GM12878 (cell line): ENCODE data around the gene SRP14. TPM values are rescaled to one million over a fixed set of nuclear protein-coding genes. Genes with fewer than 3 reads are reported as not detected.

Experiments used
- ATAC-seq: fragments of 200-7000 bp; cut with Tn5 transposase; 3 replicates; pipeline ENCODE4 v1.9.1; 2020; ENCODE audit warnings: mild to moderate bottlenecking, moderate library complexity
- BruUV-seq: library from RNA; stranded (reverse); fragments of 400-500 nt; replicated peaks from 2 replicates; lab custom pipeline; 2021; lab: Mats Ljungman, UMichigan
- CTCF ChIA-PET: fragments of 300-600 bp; sonication (Branson Sonifier 250); formaldehyde crosslinking; extraction: SDS; loops from one replicate; lab custom pipeline; 2021; ENCODE audit warnings: inconsistent platforms; lab: Yijun Ruan, JAX
- POLR2A ChIA-PET: fragments of 350-600 bp; formaldehyde crosslinking; extraction: SDS; loops from one replicate; lab custom pipeline; 2021; ENCODE audit warnings: inconsistent platforms; lab: Charles Lee
- RAD21 ChIA-PET: fragments of 300-600 bp; sonication (Branson Sonifier 250); formaldehyde crosslinking; loops from one replicate; lab custom pipeline; 2023; ENCODE audit warnings: antibody characterized with exemption; ENCODE audit not compliant: unreplicated experiment; lab: Charles Lee
- SMC1A ChIA-PET: fragments of 300-600 bp; sonication (Branson Sonifier 250); formaldehyde crosslinking; loops from one replicate; lab custom pipeline; 2023; ENCODE audit not compliant: unreplicated experiment, uncharacterized antibody; lab: Charles Lee
- DNase-seq: peaks from one replicate; pipeline ENCODE4 v3.0.0-alpha.2; 2011; ENCODE audit warnings: low read depth, low spot score
- FAIRE-seq: peaks from 3 replicates; lab custom pipeline; 2011; peaks lifted over from hg19 to GRCh38; lab: Jason Lieb, UNC
- H2AFZ ChIP-seq: 2 replicates; pipeline ENCODE4 v1.6.0; 2011; ENCODE audit warnings: low read depth, low read length, control low read depth; ENCODE audit not compliant: control insufficient read depth
- H3K27ac ChIP-seq: 2 replicates; pipeline ENCODE4 v1.5.1; 2011; ENCODE audit warnings: control low read depth; ENCODE audit not compliant: control insufficient read depth, insufficient read depth
- H3K27me3 ChIP-seq, 2 experiments: replicated peaks in 1 of 2; 2 replicates each; pipeline versions ENCODE4 v1.6.0 to v1.6.1; 2011; ENCODE audit warnings: low read length in 1 of 2; ENCODE audit not compliant: control insufficient read depth in 2 of 2, insufficient read depth in 2 of 2
- H3K36me3 ChIP-seq, 2 experiments: 2 replicates each; pipeline ENCODE4 v1.5.1; 2011; ENCODE audit warnings: low read length in 1 of 2; ENCODE audit not compliant: control insufficient read depth in 2 of 2, insufficient read depth in 2 of 2
- H3K4me1 ChIP-seq: 2 replicates; pipeline ENCODE4 v1.6.1; 2011; ENCODE audit warnings: mild to moderate bottlenecking, low read length, moderate library complexity, mixed read lengths; ENCODE audit not compliant: control insufficient read depth, insufficient read depth
- H3K4me2 ChIP-seq: 2 replicates; pipeline ENCODE4 v1.6.0; 2011; ENCODE audit warnings: control low read depth; ENCODE audit not compliant: control insufficient read depth, insufficient read depth
- H3K4me3 ChIP-seq: fragments of 200-600 bp; sonication (generic); 2 replicates; pipeline ENCODE4 v1.5.1; 2016
- H3K79me2 ChIP-seq: 2 replicates; pipeline ENCODE4 v1.6.0; 2011; ENCODE audit warnings: low read length; ENCODE audit not compliant: control insufficient read depth, insufficient read depth
- H3K9ac ChIP-seq: 2 replicates; pipeline ENCODE4 v1.8.0; 2011; ENCODE audit warnings: low read length, control low read depth, mixed read lengths; ENCODE audit not compliant: control insufficient read depth, insufficient read depth
- H3K9me3 ChIP-seq: replicated peaks from 3 replicates; pipeline ENCODE4 v1.5.1; 2011; ENCODE audit warnings: mild to moderate bottlenecking, low read length; ENCODE audit not compliant: control insufficient read depth, insufficient read depth
- H4K20me1 ChIP-seq: 2 replicates; pipeline ENCODE4 v1.6.0; 2011; ENCODE audit not compliant: control insufficient read depth, insufficient read depth
- EP300 ChIP-seq, 2 experiments: fragments of 150-350 bp in 1 of 2; IDR thresholded peaks; 2 replicates each; pipeline ENCODE4 v1.6.1; 2011 to 2012; ENCODE audit warnings: low read depth in 2 of 2, low read length in 2 of 2, borderline replicate concordance in 1 of 2, improper control_type of control experiment in 1 of 2, inconsistent platforms in 1 of 2; ENCODE audit not compliant: control insufficient read depth in 1 of 2
- ETV6 ChIP-seq, 2 experiments: fragments of 450-650 bp in 1 of 2; IDR thresholded peaks in 1 of 2; conservative IDR thresholded peaks in 1 of 2; 2 replicates each; pipeline ENCODE4 v1.6.1; 2014; ENCODE audit warnings: antibody characterized with exemption in 1 of 2, borderline replicate concordance in 1 of 2, low read depth in 1 of 2, mild to moderate bottlenecking in 1 of 2, moderate library complexity in 1 of 2
- MXI1 ChIP-seq: fragments of 150-350 bp; IDR thresholded peaks from 2 replicates; pipeline ENCODE4 v1.6.1; 2011; ENCODE audit warnings: low read depth, mild to moderate bottlenecking, inconsistent platforms, low read length, improper control_type of control experiment
- PML ChIP-seq: IDR thresholded peaks from 2 replicates; pipeline ENCODE4 v1.6.1; 2012; ENCODE audit warnings: low read length, inconsistent platforms
- YY1 ChIP-seq: IDR thresholded peaks from 2 replicates; pipeline ENCODE4 v1.6.1; 2011; ENCODE audit warnings: low read depth, mild to moderate bottlenecking, low read length
- WGBS: methylation state at CpG from one replicate; pipeline ENCODE4 v1.1.6; 2016; ENCODE audit warnings: low lambda C conversion rate; ENCODE audit not compliant: insufficient replicate concordance, insufficient coverage; ENCODE audit errors: missing lambda C conversion rate; 5-methylcytosine and 5-hydroxymethylcytosine counted together
- in situ Hi-C: fragments of 300-500 bp; cut with MboI; formaldehyde crosslinking; loops from 9 replicates; pipeline ENCODE4 v1.14.3; 2018; ENCODE audit warnings: mixed read lengths
- intact Hi-C: fragments of 100-400 bp; cut with micrococcal nuclease; formaldehyde crosslinking; loops from one replicate; pipeline ENCODE4 v1.14.2; 2022; ENCODE audit not compliant: unreplicated experiment
- polyA plus RNA-seq, 11 experiments: library from polyadenylated mRNA; depleted of rRNA in 4 of 11; unstranded in 6 of 11; stranded (reverse) in 5 of 11; fragments of >200 nt; fragmentation: Nextera tagmentation in 4 of 11; fragmentation: Illumina TruSeq in 1 of 11; extraction: Ambion mirVana in 4 of 11; extraction: Trizol in 1 of 11; gene quantifications; 1 replicate in 1 of 11; 2 replicates in 10 of 11; pipeline versions ENCODE4 v1.2.1 to v1.2.3, GENCODE V29; 2011 to 2016; ENCODE audit warnings: inconsistent platforms in 2 of 11, missing spikeins in 2 of 11, low read depth in 1 of 11
- total RNA-seq, 4 experiments: library from RNA; depleted of rRNA in 3 of 4; stranded (reverse); fragments of >200 nt in 3 of 4; fragmentation: Illumina TruSeq in 1 of 4; extraction: Trizol in 1 of 4; gene quantifications; 2 replicates each; pipeline versions ENCODE4 v1.2.1 to v1.2.3, GENCODE V29; 2013 to 2021
- TF ChIP-seq, protein P1 (sequence below): fragments of 450-650 bp; IDR thresholded peaks from 2 replicates; pipeline ENCODE4 v1.6.1; 2016; ENCODE audit warnings: mild to moderate bottlenecking
- TF ChIP-seq, protein P2 (sequence below), 3 experiments: IDR thresholded peaks in 2 of 3; conservative IDR thresholded peaks in 1 of 3; 2 replicates each; pipeline ENCODE4 v1.5.1; 2011; ENCODE audit warnings: low read depth in 3 of 3, low read length in 3 of 3, mild to moderate bottlenecking in 3 of 3, control low read depth in 2 of 3, moderate library complexity in 2 of 3, inconsistent platforms in 1 of 3, mixed read lengths in 1 of 3; ENCODE audit not compliant: control insufficient read depth in 2 of 3, insufficient read depth in 1 of 3; ENCODE audit errors: extremely low read depth in 1 of 3
- TF ChIP-seq, protein P3 (sequence below): fragments of 450-650 bp; formaldehyde crosslinking; IDR thresholded peaks from 2 replicates; pipeline ENCODE4 v1.4.0; 2022; ENCODE audit warnings: mild to moderate bottlenecking, moderate library complexity

SRP14 gene
- total and polyA plus RNA-seq, 10 of the 15 experiments (the other 5 are each of a cell fraction or from before 2014, with no cell fraction given) = 141 to 1,182 (median 493) TPM

DNA sequence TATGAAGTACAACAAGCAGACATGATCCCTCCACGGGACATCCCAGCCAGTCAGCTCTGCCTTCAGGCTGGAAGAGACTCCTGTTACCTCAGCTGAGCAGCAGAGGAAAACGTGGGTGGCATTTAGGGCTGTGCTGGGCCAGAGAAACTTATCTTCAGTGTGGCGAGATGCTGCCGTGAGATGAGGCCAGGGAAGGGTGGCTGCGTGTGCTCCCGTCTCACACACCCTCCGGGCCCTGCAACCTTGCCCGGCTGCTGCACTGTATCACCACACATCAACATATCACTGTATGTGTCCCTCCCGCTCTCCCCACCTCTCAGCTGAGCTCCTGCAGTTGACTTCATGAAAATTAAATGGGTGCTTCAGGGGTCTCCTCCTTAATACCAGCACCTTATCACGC is 46.3 kb upstream of the SRP14 start (continued):
- no peak for TF ChIP-seq EP300 (IDR thresholded peaks at IDR 0.05; ENCODE audit: borderline replicate concordance in 1 of 2, control insufficient read depth in 1 of 2, low read depth in 2 of 2, low read length in 2 of 2)
- TF ChIP-seq, protein P1, sequence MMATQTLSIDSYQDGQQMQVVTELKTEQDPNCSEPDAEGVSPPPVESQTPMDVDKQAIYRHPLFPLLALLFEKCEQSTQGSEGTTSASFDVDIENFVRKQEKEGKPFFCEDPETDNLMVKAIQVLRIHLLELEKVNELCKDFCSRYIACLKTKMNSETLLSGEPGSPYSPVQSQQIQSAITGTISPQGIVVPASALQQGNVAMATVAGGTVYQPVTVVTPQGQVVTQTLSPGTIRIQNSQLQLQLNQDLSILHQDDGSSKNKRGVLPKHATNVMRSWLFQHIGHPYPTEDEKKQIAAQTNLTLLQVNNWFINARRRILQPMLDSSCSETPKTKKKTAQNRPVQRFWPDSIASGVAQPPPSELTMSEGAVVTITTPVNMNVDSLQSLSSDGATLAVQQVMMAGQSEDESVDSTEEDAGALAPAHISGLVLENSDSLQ = no peak

DNA sequence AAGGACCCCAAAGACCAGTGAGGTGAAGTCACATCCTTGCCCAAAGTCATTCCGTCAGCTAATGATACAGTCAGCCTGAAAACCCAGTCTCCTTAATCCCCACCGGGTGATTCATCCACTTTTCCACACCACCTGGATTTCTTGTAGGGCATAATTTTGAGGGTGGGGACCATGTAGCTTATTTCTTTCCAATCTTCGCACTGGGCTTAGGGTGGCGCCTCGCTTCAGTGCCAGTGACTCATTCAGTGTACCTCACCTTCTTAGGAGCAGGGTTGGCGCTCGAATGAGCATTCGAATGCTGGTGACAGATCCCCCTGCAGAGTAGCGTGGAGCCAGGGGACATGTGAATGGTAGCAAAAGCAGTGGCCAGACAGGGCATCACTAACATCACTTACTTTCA is 45.7 kb upstream of the SRP14 start:
- TF ChIP-seq MXI1 (no peak), ETV6 (conservative IDR thresholded peaks at IDR 0.05 in 1 of 2, IDR thresholded peaks at IDR 0.05 in 1 of 2; ENCODE audit: borderline replicate concordance in 1 of 2, low read depth in 1 of 2) (no peak), PML (no peak), YY1 (no peak)
- TF ChIP-seq, protein P2, sequence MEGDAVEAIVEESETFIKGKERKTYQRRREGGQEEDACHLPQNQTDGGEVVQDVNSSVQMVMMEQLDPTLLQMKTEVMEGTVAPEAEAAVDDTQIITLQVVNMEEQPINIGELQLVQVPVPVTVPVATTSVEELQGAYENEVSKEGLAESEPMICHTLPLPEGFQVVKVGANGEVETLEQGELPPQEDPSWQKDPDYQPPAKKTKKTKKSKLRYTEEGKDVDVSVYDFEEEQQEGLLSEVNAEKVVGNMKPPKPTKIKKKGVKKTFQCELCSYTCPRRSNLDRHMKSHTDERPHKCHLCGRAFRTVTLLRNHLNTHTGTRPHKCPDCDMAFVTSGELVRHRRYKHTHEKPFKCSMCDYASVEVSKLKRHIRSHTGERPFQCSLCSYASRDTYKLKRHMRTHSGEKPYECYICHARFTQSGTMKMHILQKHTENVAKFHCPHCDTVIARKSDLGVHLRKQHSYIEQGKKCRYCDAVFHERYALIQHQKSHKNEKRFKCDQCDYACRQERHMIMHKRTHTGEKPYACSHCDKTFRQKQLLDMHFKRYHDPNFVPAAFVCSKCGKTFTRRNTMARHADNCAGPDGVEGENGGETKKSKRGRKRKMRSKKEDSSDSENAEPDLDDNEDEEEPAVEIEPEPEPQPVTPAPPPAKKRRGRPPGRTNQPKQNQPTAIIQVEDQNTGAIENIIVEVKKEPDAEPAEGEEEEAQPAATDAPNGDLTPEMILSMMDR (IDR thresholded peaks at IDR 0.05 in 2 of 3, conservative IDR thresholded peaks at IDR 0.05 in 1 of 3; ENCODE audit: control insufficient read depth in 2 of 3, extremely low read depth in 1 of 3, insufficient read depth in 1 of 3, low read depth in 3 of 3, low read length in 3 of 3) = no peak
- TF ChIP-seq, protein P3, sequence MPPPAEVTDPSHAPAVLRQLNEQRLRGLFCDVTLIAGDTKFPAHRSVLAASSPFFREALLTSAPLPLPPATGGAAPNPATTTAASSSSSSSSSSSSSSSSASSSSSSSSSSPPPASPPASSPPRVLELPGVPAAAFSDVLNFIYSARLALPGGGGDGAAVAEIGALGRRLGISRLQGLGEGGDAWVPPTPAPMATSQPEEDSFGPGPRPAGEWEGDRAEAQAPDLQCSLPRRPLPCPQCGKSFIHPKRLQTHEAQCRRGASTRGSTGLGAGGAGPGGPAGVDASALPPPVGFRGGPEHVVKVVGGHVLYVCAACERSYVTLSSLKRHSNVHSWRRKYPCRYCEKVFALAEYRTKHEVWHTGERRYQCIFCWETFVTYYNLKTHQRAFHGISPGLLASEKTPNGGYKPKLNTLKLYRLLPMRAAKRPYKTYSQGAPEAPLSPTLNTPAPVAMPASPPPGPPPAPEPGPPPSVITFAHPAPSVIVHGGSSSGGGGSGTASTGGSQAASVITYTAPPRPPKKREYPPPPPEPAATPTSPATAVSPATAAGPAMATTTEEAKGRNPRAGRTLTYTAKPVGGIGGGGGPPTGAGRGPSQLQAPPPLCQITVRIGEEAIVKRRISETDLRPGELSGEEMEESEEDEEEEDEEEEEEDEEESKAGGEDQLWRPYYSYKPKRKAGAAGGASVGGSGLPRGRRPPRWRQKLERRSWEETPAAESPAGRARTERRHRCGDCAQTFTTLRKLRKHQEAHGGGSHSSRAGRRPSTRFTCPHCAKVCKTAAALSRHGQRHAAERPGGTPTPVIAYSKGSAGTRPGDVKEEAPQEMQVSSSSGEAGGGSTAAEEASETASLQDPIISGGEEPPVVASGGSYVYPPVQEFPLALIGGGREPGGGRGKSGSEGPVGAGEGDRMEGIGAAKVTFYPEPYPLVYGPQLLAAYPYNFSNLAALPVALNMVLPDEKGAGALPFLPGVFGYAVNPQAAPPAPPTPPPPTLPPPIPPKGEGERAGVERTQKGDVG (CRISPR knock-in tag) = no peak
- TF ChIP-seq, all 136 proteins: peak for 0
- ChIA-PET POLR2A (interaction anchor here (1.3 kb wide), 1 partner anchor 14 kb away, joined by 3 read pairs; no protein-coding TSS in a partner anchor), SMC1A (interaction anchor here (5.4 to 43.9 kb wide), 2 partner anchors 20 to 37 kb away, joined by 35 to 981 read pairs; partner anchors contain the start of gene BMF), RAD21 (no interaction called here), CTCF (interaction anchor here (4.3 kb wide), 1 partner anchor 20 kb away, joined by 19 read pairs; no protein-coding TSS in a partner anchor)
- FAIRE-seq (no peak), DNase-seq (no peak), ATAC-seq (no peak)
- no peaks in the 10 kb centered on the region for H3K9me3 ChIP-seq
- peaks cover 1 to 7% of the 10 kb centered on the region in 2 experiments; a peak in 3 of 4 replicates for H3K36me3 ChIP-seq
- no peak overlapping the region for H3K27ac ChIP-seq
- no peaks in the 10 kb centered on the region for H3K27me3 ChIP-seq
- in situ Hi-C loops = no loop called here
- H3K4me3 ChIP-seq = no peak overlapping the region
- no peaks in the 10 kb centered on the region for H3K79me2 ChIP-seq
- no peak overlapping the region for H3K4me2 ChIP-seq
- 71% methylated on average over 9 of the region's 9 CpGs for WGBS
- H3K9ac ChIP-seq = no peak overlapping the region
- H3K4me1 ChIP-seq = peaks cover 37% of the 10 kb centered on the region
- intact Hi-C loops = no loop called here
- no TSS peak for BruUV-seq
- no peaks in the 10 kb centered on the region for H4K20me1 ChIP-seq
- no peak overlapping the region for H2AFZ ChIP-seq
